ENCODE measurements around the gene PADI6.

PADI6 gene

DNA sequence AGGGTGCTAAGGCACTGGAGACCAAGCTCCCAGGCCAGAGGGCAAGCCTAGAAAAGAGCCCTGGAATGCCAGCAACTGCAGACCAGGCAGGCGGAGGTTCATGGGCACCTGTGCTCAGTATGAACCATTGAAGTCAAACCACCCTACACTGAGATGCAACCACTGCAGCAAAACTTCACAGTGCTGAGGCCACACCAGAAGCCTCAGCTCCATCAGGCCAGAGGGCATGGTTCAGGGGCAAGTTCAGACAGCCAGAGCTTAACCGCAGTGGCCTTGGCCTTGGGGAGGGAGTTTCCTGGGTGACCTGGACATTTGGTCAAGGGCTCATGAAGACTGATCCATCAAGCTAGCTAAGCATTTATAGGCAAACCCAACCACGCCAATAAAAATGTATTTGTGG is 60.4 kb downstream of the PADI6 start:
- no peak for TF ChIP-seq GATA3 (IDR thresholded peaks at IDR 0.05; ENCODE audit: low read depth, low read length)
- TF ChIP-seq GATA2 (IDR thresholded peaks at IDR 0.05; ENCODE audit: low read depth, low read length), result no peak

DNA sequence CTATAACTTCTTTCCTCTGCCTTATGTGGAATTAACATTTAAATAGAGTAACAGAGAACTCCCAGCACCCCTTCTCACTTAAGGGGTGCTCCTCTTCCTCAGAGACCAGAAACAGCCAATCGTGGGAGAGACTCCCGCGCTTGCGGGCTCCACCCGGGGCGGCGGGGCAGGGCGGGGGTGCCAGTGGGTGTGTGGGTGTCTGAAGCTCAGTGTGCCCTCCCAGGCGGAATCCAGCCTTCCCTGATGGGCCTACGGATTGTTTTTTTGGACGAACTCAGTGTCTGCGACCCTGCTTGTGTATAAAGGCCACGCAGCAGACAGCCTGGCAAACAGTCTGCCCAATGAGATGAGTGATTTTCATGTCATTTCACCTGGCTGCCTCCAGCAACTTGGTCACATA is 61.3 kb downstream of the PADI6 start:
- TF ChIP-seq GATA2 (IDR thresholded peaks at IDR 0.05; ENCODE audit: low read depth, low read length) (no peak), GATA3 (IDR thresholded peaks at IDR 0.05; ENCODE audit: low read depth, low read length) (no peak)

DNA sequence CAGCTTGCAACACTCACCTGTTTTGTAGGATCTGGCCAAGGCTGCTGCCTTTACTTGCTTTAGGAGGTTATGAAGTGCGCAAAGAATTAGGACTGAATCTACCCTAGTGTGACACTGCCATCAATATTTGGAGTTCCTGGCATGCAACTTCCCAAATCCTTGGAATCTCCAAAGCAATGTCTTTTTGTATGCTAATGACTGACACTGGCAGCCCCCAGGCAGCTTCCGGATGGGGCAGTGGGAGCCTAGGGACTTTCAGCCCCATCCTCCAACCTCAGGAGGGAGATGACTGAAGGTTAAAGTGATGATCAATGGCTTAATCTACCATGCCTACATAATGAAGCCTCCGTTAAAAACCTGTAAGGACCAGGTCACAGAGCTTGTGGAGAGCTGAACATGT is 62.0 kb downstream of the PADI6 start:
- TF ChIP-seq GATA3 (IDR thresholded peaks at IDR 0.05; ENCODE audit: low read depth, low read length) (no peak), GATA2 (IDR thresholded peaks at IDR 0.05; ENCODE audit: low read depth, low read length) (no peak)

DNA sequence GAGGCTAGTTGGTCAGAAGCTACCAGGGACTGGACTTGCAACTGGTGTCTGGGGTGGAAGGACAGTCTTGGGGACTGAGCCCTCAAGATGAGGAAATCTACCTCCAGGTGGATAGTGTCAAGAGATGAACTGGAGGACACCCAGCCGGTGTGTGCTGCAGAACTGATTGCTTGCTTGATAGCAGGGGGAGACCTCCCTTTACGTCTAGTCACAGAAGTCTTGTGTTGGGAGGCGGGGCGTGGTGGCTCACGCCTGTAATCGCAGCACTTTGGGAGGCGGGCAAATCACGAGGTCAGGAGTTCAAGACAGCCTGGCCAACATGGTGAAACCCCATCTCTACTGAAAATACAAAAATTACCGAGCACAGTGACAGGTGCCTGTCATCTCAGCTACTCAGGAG is 62.6 kb downstream of the PADI6 start:
- TF ChIP-seq GATA2 (IDR thresholded peaks at IDR 0.05; ENCODE audit: low read depth, low read length) (no peak), GATA3 (IDR thresholded peaks at IDR 0.05; ENCODE audit: low read depth, low read length) (no peak)

DNA sequence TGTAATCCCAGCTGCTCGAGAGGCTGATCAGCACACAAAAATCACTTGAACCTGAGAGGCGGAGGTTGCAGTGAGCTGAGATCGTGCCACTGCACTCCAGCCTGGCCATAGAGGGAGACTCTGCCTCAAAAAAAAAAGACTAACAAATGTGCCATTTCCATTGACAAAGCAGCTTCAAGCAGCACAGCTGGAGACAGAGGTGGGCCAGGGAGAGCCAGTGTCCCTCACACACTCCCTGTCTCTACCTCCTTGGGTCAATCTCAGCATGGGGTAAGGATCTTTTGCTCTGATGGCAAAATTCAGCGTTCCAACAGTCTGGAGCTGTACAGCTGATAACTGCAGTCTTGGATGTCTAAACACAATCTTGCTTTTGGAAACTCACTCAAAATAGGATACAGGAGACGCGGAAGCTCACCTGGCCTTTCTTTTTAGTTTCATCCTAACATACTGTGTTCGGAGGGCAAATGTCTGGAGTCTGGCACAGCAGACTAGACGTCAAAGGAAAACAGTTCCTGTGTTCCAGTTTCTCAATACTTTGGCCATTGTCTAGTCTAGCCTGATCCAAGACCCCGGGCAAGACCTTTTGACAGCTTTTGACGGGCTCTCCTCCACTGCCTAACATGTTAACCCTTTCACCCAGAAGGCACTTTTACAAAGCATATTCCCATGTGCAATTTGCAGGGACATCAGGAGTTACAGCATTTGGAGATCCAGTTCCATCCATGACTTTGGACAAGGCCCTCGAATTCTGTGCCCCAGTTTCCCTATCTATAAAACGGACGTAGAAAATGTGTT is 64.6 kb downstream of the PADI6 start:
- TF ChIP-seq GATA2 (IDR thresholded peaks at IDR 0.05; ENCODE audit: low read depth, low read length) (no peak), GATA3 (IDR thresholded peaks at IDR 0.05; ENCODE audit: low read depth, low read length) (no peak)

DNA sequence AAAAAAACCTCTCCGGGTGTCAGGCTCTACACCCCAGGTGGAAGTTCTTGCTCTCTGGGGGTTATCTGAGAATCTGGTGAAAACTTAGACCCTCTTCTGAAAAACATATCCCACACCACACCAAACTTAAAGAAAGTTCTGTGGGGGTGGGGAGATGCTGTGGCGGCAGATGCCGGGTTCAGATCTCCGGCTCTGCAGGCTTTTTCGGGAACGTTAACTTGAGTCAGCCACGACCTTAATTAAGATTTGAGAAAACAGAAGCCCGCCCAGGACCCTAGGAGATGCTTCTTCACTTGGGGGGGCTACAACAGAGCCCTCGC is 65.2 kb downstream of the PADI6 start:
- TF ChIP-seq GATA3 (IDR thresholded peaks at IDR 0.05; ENCODE audit: low read depth, low read length), result no peak
- no peak for TF ChIP-seq GATA2 (IDR thresholded peaks at IDR 0.05; ENCODE audit: low read depth, low read length)

DNA sequence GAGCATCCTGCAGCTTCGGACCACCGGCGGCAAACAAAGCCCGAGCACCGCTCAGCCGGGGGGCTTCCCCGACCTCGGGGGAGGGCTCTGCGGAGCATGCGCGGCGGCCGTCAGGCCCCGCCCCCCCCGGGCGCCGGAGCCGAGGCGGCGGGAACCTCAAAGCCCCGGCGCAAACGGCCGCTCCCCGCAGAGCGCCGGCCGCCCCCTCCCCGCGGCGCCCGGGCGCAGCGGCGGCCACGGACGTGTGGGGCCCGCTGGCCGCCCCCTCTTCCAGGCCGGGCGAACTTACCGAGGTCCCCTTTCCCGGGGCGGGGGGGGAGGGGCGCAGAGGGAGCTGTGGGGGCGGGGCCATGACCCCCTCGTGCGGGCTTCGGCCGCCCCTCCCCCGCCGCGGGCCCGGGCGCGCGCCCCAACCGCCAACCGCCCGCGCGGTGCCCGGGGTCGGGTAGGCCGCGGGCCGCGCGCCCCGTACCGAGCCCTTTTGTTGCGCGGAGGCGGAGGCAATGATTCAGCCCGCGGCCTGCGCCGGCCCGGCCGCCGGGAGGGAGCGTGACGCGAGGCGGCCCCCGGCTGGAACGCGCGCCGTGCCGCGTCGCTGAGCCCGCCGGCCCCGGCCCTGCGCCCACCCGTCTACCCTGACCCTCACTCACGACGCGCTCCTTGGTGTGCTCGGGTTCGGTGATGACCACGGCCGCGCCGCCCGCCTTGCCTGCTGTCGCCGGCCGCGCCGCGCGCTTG is 65.8 kb downstream of the PADI6 start:
- no peak for TF ChIP-seq GATA3 (IDR thresholded peaks at IDR 0.05; ENCODE audit: low read depth, low read length)
- no peak for TF ChIP-seq GATA2 (IDR thresholded peaks at IDR 0.05; ENCODE audit: low read depth, low read length)

DNA sequence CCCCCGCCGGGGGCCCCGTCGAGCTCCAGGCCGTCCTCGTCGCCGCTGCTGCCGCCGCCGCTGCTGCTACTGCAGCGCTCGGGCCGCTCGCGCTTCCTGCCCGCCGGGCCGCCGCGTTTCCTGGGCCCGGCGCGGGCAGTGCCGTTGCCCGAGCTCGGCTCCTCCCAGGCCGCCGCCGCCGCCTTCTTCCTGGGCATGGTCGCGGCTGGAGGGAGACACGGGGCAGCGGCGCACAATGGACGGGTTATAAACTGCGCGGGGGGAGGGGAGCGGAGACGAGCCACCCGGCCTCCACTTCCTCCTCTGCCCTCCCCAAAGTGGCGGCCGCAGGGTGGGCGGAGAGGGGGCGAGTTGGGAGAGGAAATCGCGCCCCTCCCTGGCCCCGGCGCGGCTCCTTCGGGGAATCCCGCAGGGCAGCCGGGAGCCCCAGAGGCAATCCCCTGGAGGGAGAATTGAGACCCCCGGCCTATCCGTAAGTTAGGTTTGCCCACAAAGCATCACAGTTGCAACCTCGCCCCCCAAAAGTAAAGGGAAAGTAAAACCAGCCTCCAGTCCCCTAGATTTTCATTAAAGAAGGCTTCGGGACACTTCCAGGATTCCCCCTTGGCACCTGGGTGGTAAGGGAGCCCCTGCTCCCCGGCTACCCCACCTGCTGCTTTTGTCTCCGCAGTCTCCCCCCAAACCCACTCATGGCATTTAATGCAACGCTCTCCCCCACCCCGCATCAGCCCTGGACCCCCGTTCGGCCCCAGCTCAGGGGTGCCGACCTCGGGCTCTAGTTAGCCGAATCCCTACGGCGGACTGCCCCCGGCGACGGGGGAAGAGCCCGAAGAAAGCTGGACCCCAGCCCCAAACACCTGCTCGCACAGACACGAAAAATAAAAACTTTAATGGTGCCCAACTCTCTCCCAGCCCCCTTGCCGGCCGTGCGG is 66.6 kb downstream of the PADI6 start:
- no peak for TF ChIP-seq GATA3 (IDR thresholded peaks at IDR 0.05; ENCODE audit: low read depth, low read length)
- TF ChIP-seq GATA2 (IDR thresholded peaks at IDR 0.05; ENCODE audit: low read depth, low read length), result no peak

DNA sequence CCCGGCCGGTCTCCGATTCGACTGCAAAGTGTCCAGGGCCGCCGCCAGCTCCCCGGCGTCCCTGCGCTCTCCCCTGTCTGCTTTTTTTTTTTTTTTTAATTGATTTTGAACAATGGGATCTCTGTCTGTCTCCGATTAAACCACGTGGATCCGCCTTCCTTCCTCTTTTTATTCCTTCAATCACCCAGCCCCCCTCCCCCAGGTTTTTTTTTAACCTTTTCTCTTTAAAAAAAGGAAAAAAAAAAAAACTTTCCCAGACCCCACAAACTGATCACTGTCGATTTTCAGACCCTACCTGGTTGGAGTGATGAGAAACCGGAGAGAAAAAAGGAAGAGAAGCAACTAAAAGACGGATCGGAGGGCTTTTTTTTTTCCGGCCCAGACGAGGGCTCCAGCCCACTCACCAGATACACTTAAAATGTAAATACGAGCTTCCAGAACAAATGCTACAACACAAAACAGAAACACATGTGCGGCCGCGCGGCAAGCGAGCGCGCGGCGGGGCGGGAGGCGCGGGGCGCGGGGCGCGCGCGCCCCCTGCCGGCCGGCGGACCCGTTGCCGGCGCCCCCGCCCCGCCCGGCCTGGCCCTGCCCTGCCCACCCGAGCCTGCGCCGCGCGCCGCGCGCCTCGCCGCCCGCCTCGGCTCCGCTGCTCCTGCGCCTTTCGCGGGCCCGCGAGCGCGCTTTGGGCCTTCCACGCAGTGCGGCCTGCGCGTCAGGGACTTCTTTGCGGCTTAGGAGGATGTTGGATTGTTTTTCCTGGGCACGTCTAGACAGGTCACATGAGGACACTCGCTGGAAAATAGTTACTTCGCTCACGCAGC is 67.5 kb downstream of the PADI6 start, which contains the start of gene RCC2:
Gene RCC2, minus strand, starts transcription at position 428 of the 824 bp plus-strand sequence. CDS start 1,163 bp downstream, outside the sequence.
- TF ChIP-seq GATA2 (IDR thresholded peaks at IDR 0.05; ENCODE audit: low read depth, low read length) (no peak), GATA3 (IDR thresholded peaks at IDR 0.05; ENCODE audit: low read depth, low read length) (no peak)

DNA sequence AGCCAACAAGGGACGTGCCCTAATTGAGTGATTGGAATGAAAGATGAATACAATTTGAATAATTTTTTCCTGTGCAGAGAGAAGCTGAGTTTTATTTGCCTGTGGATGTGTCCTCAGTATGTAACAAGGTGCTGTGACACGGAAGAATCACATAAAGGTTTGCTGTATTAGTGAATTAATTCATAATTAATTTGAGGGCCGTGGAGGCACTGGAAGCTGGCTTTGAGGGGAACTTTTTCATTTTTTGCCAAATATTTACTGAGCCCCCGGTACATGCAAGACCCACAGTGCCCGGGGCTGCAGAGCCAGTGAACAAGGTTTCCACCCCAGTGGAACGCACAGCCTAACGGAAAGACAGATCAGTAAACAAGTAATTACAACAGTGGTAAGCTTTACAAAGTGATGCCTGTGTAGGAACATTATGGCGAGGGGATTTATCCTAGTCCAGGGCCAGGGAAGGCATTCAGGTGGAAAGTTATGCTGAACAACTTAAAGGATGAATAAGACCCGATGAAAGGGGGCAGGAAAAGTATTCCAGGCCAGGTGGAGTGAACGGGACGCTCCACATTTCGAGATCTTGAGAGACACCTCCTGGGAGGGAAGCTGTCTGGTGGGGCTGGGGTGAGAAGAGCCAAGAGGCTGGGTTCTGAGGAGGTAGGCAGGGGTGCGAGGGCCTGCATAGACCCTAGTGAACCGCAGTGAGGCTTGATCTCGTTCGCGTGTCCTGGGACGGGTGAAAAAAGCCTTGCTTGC is 68.3 kb downstream of the PADI6 start:
- TF ChIP-seq GATA3 (IDR thresholded peaks at IDR 0.05; ENCODE audit: low read depth, low read length) (no peak), GATA2 (IDR thresholded peaks at IDR 0.05; ENCODE audit: low read depth, low read length) (no peak)

DNA sequence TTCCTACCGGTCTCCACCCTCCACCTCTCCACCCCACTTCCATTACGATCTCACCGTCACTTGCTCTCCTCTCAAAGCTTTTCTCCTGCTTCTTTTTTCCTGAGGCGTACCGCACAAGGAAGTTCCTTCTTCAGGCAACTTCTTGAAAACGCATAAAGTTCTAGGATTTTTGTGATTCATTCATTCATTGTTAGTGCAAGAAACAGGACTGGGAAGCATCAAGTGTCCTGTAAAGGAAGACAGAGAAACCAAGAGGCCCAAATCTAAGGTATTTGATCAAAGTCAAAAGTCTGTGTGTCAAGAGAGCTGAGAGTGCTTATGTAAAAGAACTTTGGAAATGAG is 68.8 kb downstream of the PADI6 start:
- TF ChIP-seq GATA3 (IDR thresholded peaks at IDR 0.05; ENCODE audit: low read depth, low read length) (no peak), GATA2 (IDR thresholded peaks at IDR 0.05; ENCODE audit: low read depth, low read length) (no peak)

DNA sequence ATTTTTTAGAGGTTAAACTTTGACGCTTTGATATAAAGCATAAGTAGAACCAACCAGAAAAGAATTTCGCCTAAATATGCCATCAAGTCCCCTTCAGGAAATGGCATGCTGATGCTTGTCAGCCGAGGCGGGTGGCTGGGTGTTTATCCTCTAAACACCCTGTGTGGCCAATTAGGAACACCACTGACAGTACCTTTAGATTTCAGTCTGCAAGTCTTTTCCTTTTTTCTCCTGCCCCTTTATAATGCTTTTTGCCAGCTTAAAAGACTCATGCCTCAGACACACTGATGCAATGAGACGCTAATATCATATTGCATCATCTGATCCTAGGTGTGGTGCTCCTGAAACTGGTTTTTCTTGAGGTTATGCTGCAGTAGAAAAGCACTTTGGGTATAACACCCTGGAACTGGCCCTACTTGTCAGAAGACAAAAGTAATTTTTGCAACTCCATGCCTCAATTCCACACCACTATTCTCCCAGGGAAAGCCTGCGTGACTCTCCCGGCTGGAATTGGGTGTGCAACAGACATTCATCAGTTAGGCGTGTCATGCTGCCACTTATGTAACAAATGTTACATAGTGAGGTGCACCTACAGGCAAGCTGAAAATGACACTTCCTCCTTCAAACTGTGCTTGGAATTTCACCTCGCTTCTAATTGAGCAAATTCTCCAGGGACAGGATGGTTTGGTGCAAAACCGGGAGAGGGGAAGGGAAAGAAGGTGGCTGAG is 69.4 kb downstream of the PADI6 start:
- no peak for TF ChIP-seq GATA3 (IDR thresholded peaks at IDR 0.05; ENCODE audit: low read depth, low read length)
- TF ChIP-seq GATA2 (IDR thresholded peaks at IDR 0.05; ENCODE audit: low read depth, low read length), result no peak

Data from SH-SY5Y (cell line).